Ecto neural progenitor cell (in vitro differentiated cells): ENCODE measurements around the gene C16orf87.

ENCODE experiments used
- DNase-seq: peaks from one replicate; pipeline ENCODE4 v3.0.0-alpha.2; 2018; ENCODE audit warnings: low spot score

Gene C16orf87

GRCh38 chr16:46843898-46844642 lies 13.1 kb upstream of the C16orf87 start:
- no peak for DNase-seq

GRCh38 chr16:46842192-46842895 lies 11.4 kb upstream of the C16orf87 start:
- no peak for DNase-seq

DNA sequence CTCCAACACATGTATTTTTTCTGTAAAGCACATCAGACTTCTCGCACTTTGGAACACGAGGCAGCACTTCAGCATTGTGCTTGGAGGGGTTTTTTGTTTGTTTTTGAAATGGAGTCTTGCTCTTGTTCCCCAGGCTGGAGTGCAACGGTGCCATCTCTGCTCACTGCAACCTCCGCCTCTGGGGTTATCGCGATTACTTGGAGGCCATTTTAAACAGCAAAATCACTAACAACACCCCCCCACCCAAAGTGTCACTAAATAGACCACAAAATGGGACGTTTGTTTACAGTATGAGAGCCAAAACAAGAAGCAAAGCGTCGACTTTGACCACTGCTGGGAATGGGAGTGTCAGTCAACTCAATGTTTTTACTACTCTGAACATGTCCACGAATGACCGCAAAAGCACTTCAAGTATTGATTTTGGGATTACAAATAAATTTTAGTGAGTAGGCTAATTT lies 9.0 kb upstream of the C16orf87 start:
- no peak for DNase-seq

- DNase-seq: no peak
These were observed 5.9 kb upstream of the C16orf87 start for GRCh38 chr16:46836534-46837530.

- DNase-seq: no peak
These were observed 2.5 kb upstream of the C16orf87 start for GRCh38 chr16:46833460-46833800.

- no peak for DNase-seq
These were observed 1.9 kb upstream of the C16orf87 start for GRCh38 chr16:46832757-46833459.

- DNase-seq: no peak
These were observed 521 bp downstream of the C16orf87 start for GRCh38 chr16:46830417-46830901.

GRCh38 chr16:46828943-46829342 lies 2.0 kb downstream of the C16orf87 start:
- no peak for DNase-seq

- DNase-seq: no peak
These were observed 2.7 kb downstream of the C16orf87 start for GRCh38 chr16:46828292-46828691.

- no peak for DNase-seq
These were observed 4.3 kb downstream of the C16orf87 start for GRCh38 chr16:46826631-46827030.

DNA sequence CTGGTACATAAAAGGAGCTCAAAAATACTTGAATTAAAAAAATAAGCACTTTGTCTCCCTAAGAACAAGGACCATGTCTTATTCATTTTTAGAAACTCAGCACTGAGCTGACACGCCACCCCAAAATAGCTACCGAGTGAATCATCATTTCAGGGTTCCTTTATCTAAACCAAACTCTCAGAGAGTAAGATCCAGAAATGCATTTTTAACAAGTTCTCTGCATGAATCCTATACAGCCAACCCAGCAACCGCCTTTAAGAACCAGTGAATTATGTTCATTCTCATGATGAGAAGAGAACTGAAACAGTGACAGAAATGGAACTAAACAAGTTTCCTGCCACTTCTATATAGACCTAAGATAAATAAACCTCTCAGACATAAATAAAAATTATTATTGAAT lies 8.7 kb downstream of the C16orf87 start:
- DNase-seq: no peak

DNA sequence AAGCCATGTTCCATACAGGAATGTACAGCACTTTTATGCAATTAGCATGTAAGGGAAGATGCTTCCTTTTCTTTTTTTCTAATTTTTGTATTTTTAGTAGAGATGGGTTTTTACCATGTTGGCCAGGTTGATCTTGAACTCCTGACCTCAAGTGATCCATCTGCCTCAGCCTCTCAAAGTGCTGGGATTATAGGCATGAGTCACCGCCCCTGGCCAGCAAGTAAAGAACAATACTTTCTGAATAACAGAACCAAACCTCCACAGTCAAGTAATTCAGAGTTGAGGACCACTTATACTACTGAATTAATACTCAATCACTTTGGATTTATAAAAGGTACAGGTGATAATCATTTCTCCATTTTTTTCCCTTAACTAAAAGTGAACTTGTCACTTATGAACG lies 13.0 kb downstream of the C16orf87 start:
- no peak for DNase-seq

DNA sequence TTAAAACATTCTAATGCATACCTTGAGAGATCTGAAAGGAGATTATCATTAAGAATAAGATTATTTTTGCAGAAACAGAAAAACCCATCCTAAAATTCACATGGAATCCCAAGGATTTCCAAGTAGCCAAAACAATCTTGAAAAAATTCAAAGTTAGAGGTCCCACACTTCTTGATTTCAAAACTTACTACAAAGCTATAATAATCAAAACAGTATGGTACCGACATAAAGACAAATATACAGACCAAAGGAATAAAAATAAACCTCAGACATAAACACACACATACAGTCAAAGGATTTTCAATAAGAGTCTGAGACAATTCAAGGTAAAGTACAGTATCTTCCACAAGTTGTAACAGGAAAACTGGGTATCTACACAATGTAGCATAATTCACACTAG lies 16.2 kb downstream of the C16orf87 start:
- DNase-seq: no peak

GRCh38 chr16:46813611-46814010 lies 17.4 kb downstream of the C16orf87 start:
- DNase-seq: no peak

- no peak for DNase-seq
These were observed 18.0 kb downstream of the C16orf87 start for GRCh38 chr16:46812781-46813540.

DNA sequence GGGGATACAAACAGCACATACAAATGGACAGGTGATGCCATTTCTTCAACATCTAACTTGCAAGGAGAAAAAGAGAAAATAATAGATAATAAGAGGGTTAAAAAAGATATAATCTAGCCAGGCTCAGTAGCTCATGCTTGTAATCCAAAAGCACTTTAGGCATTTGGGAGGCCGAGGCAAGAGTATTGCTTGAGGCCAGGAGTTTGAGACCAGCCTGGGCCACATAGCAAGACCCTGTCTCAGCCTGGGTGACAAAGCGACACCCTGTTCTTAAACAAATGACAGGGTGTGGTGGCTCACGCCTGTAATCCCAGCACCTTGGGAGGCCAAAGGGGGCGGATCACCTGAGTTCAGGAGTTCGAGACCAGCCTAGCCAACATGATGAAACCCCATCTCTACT lies 19.3 kb downstream of the C16orf87 start:
- DNase-seq: no peak

DNA sequence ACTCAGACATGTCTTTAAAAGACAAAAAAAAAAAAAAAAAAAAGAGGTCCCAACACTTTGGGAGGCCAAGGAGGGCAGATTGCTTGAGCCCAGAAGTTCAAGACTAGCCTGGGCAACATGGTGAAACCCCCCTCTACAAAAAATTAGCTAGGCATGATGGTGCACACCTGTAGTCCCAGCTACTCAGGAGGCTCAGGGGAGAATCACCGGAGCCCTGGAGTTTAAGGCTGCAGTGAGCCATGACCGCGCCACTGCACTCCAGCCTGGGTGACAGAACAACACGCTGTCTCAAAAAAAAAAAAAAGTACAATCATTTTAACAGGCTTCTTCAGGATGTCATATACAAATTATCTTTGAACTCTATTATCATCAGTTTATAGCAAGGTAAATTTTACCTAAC lies 22.0 kb downstream of the C16orf87 start:
- no peak for DNase-seq

DNA sequence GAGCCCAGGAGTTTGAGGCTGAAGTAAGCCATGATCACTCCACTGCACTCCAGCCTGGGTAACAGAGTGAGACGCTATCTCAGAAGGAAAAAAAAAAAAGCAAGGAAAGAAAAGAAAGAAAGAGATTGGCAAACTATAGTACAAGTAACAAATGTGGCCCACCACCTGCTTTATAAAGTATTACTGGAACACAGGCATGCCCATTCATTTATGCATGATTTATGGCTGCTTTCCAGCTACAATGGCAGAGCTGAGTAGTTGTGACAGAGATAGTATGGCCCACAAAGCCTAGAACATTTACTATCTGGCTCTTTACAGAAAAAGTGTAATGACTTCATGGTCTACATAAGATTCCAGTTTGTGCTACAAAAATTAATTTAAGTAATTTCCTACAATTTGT lies 23.6 kb downstream of the C16orf87 start:
- DNase-seq: no peak

GRCh38 chr16:46803373-46803772 lies 27.6 kb downstream of the C16orf87 start:
- DNase-seq: no peak

DNA sequence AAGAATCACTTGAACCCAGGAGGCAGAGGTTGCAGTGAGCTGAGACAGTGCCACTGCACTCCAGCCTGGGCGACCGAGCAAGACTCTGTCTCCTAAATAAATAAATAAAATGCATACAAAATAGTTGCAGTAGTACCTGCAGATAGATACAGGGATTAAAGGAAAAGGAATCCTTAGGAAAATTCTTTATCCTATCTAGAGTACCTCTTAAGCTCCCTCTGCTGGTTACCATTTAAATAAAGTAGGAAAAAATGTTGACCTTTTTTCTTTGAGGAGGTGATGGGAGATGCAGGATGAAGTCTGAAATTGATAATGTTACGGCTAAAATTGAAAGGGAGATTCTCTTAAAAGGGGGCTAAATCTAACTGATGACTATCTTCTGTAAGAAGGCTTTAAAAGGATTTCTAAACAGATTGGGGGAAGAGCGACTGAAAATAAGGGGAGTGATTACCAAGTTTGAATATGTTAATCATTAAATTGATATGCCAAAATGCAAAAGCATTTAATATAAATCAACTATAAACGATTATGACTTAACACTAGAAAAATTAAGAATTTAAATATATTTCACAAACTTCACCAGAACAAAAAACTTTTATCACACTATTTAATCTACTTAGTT lies 29.4 kb downstream of the C16orf87 start:
- DNase-seq: no peak
